GM12878 (cell line): ENCODE measurements around the gene KIFC1. TPM values are rescaled to one million over a fixed set of nuclear protein-coding genes. Genes with fewer than 3 reads are reported as not detected.

Experiments
- BHLHE40 ChIP-seq, 2 experiments: fragments of 450-650 bp in 1 of 2; IDR thresholded peaks; 2 replicates each; pipeline ENCODE4 v1.6.1; 2011 to 2017; ENCODE audit warnings: low read depth in 2 of 2, borderline replicate concordance in 1 of 2, improper control_type of control experiment in 1 of 2, low read length in 1 of 2, mild to moderate bottlenecking in 1 of 2
- CREB1 ChIP-seq: IDR thresholded peaks from 2 replicates; pipeline ENCODE4 v1.6.1; 2012; ENCODE audit warnings: low read depth, mild to moderate bottlenecking, inconsistent platforms
- EED ChIP-seq: sonication (generic); IDR thresholded peaks from 2 replicates; pipeline ENCODE4 v1.6.1; 2016; ENCODE audit warnings: antibody characterized with exemption, low read depth
- ETV6 ChIP-seq, 2 experiments: fragments of 450-650 bp in 1 of 2; IDR thresholded peaks in 1 of 2; conservative IDR thresholded peaks in 1 of 2; 2 replicates each; pipeline ENCODE4 v1.6.1; 2014; ENCODE audit warnings: antibody characterized with exemption in 1 of 2, borderline replicate concordance in 1 of 2, low read depth in 1 of 2, mild to moderate bottlenecking in 1 of 2, moderate library complexity in 1 of 2
- GABPA ChIP-seq: IDR thresholded peaks from 2 replicates; pipeline ENCODE4 v1.6.1; 2014; ENCODE audit warnings: antibody characterized with exemption, low read depth, mild to moderate bottlenecking, inconsistent platforms
- GATAD2B ChIP-seq: fragments of 450-650 bp; conservative IDR thresholded peaks from 2 replicates; pipeline ENCODE4 v1.6.1; 2017; ENCODE audit warnings: low read depth, mild to moderate bottlenecking, moderate library complexity
- JUNB ChIP-seq: IDR thresholded peaks from 2 replicates; pipeline ENCODE4 v1.6.1; 2016; ENCODE audit warnings: antibody characterized with exemption, mild to moderate bottlenecking
- MEF2B ChIP-seq: fragments of 450-650 bp; IDR thresholded peaks from 2 replicates; pipeline ENCODE4 v1.6.1; 2018; ENCODE audit warnings: mild to moderate bottlenecking, moderate library complexity; ENCODE audit not compliant: partially characterized antibody, poor library complexity, severe bottlenecking
- NFYB ChIP-seq: IDR thresholded peaks from 2 replicates; pipeline ENCODE4 v1.6.1; 2011; ENCODE audit warnings: low read depth, mild to moderate bottlenecking, low read length, improper control_type of control experiment, moderate library complexity; ENCODE audit not compliant: insufficient read depth
- PML ChIP-seq: IDR thresholded peaks from 2 replicates; pipeline ENCODE4 v1.6.1; 2012; ENCODE audit warnings: low read length, inconsistent platforms
- TBL1XR1 ChIP-seq: IDR thresholded peaks from 2 replicates; pipeline ENCODE4 v1.6.1; 2012; ENCODE audit warnings: low read depth, low read length, improper control_type of control experiment
- TCF7 ChIP-seq: IDR thresholded peaks from 2 replicates; pipeline ENCODE4 v1.6.1; 2014; ENCODE audit warnings: antibody characterized with exemption, borderline replicate concordance
- WRNIP1 ChIP-seq: IDR thresholded peaks from 2 replicates; pipeline ENCODE4 v1.6.1; 2011; ENCODE audit warnings: low read depth, low read length, improper control_type of control experiment, borderline replicate concordance
- polyA plus RNA-seq, 11 experiments: library from polyadenylated mRNA; depleted of rRNA in 4 of 11; unstranded in 6 of 11; stranded (reverse) in 5 of 11; fragments of >200 nt; fragmentation: Nextera tagmentation in 4 of 11; fragmentation: Illumina TruSeq in 1 of 11; extraction: Ambion mirVana in 4 of 11; extraction: Trizol in 1 of 11; gene quantifications; 1 replicate in 1 of 11; 2 replicates in 10 of 11; pipeline versions ENCODE4 v1.2.1 to v1.2.3, GENCODE V29; 2011 to 2016; ENCODE audit warnings: inconsistent platforms in 2 of 11, missing spikeins in 2 of 11, low read depth in 1 of 11
- total RNA-seq, 4 experiments: library from RNA; depleted of rRNA in 3 of 4; stranded (reverse); fragments of >200 nt in 3 of 4; fragmentation: Illumina TruSeq in 1 of 4; extraction: Trizol in 1 of 4; gene quantifications; 2 replicates each; pipeline versions ENCODE4 v1.2.1 to v1.2.3, GENCODE V29; 2013 to 2021
- TF ChIP-seq, protein P1 (sequence below), 3 experiments: IDR thresholded peaks in 2 of 3; conservative IDR thresholded peaks in 1 of 3; 2 replicates each; pipeline ENCODE4 v1.5.1; 2011; ENCODE audit warnings: low read depth in 3 of 3, low read length in 3 of 3, mild to moderate bottlenecking in 3 of 3, control low read depth in 2 of 3, moderate library complexity in 2 of 3, inconsistent platforms in 1 of 3, mixed read lengths in 1 of 3; ENCODE audit not compliant: control insufficient read depth in 2 of 3, insufficient read depth in 1 of 3; ENCODE audit errors: extremely low read depth in 1 of 3
- TF ChIP-seq, protein P2 (sequence below): IDR thresholded peaks from 2 replicates; pipeline ENCODE4 v1.6.1; 2011; ENCODE audit warnings: borderline replicate concordance, low read depth, mild to moderate bottlenecking, moderate library complexity, low read length; ENCODE audit not compliant: insufficient read depth, poor library complexity, severe bottlenecking
- TF ChIP-seq, protein P3 (sequence below): IDR thresholded peaks from 2 replicates; pipeline ENCODE4 v1.6.1; 2011; ENCODE audit warnings: low read depth, low read length, improper control_type of control experiment, borderline replicate concordance
- TF ChIP-seq, protein P4 (sequence below): fragments of 450-650 bp; IDR thresholded peaks from 2 replicates; pipeline ENCODE4 v1.6.1; 2017; ENCODE audit warnings: mild to moderate bottlenecking
- TF ChIP-seq, protein P5 (sequence below): fragments of 450-650 bp; conservative IDR thresholded peaks from 2 replicates; pipeline ENCODE4 v1.6.1; 2017; ENCODE audit warnings: mild to moderate bottlenecking, moderate library complexity
- TF ChIP-seq, protein P6 (sequence below): fragments of 450-650 bp; IDR thresholded peaks from 2 replicates; pipeline ENCODE4 v1.6.1; 2014; ENCODE audit warnings: mild to moderate bottlenecking

The KIFC1 gene
- total and polyA plus RNA-seq, 10 of the 15 experiments (the other 5 are each of a cell fraction or from before 2014, with no cell fraction given), result 1.8 to 87.4 (median 54.4) TPM

DNA sequence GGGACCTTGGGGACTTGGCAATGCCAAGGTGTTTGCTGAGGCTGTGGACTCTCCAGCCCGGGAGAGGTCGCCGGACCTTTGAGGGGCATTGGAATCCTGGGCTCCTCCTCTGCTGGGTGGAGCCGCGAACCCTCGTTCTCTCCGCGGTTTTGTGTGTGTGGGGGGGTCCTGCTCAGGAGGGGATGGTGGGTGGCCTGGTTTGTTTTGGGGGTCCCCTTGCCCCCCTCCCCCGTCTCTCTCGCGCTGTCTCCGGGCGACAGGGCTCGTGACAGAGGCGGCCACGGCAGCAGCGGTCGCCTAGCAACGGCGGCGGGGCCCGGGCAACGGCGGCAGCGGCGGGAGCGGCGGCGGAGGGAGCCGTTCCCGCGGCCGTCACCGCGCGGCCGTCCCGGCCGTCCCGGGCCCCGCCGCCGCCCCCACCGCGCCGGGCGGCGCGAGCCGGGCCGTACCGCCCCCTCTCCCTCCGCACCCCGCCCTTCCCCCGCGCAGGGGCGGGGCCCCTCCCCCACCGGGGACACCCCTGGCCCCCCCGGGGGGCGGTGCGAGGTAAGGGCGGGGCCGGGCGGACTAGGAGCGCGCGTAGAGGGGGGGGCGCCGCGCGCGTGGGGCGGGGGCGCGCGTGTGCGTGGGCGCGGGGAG is 36.1 kb downstream of the KIFC1 start (continued):
- no peak for TF ChIP-seq ETV6 (conservative IDR thresholded peaks at IDR 0.05 in 1 of 2, IDR thresholded peaks at IDR 0.05 in 1 of 2; ENCODE audit: borderline replicate concordance in 1 of 2, low read depth in 1 of 2)
- TF ChIP-seq, protein P1, sequence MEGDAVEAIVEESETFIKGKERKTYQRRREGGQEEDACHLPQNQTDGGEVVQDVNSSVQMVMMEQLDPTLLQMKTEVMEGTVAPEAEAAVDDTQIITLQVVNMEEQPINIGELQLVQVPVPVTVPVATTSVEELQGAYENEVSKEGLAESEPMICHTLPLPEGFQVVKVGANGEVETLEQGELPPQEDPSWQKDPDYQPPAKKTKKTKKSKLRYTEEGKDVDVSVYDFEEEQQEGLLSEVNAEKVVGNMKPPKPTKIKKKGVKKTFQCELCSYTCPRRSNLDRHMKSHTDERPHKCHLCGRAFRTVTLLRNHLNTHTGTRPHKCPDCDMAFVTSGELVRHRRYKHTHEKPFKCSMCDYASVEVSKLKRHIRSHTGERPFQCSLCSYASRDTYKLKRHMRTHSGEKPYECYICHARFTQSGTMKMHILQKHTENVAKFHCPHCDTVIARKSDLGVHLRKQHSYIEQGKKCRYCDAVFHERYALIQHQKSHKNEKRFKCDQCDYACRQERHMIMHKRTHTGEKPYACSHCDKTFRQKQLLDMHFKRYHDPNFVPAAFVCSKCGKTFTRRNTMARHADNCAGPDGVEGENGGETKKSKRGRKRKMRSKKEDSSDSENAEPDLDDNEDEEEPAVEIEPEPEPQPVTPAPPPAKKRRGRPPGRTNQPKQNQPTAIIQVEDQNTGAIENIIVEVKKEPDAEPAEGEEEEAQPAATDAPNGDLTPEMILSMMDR (IDR thresholded peaks at IDR 0.05 in 2 of 3, conservative IDR thresholded peaks at IDR 0.05 in 1 of 3; ENCODE audit: control insufficient read depth in 2 of 3, extremely low read depth in 1 of 3, insufficient read depth in 1 of 3, low read depth in 3 of 3, low read length in 3 of 3), result peak in 1 of 3 experiments; percentile 12; a peak in 2 of 6 replicates
- TF ChIP-seq MEF2B, result no peak
- no peak for TF ChIP-seq TBL1XR1
- no peak; the same call in 1 of the 2 replicates for TF ChIP-seq GATAD2B
- TF ChIP-seq, protein P2, sequence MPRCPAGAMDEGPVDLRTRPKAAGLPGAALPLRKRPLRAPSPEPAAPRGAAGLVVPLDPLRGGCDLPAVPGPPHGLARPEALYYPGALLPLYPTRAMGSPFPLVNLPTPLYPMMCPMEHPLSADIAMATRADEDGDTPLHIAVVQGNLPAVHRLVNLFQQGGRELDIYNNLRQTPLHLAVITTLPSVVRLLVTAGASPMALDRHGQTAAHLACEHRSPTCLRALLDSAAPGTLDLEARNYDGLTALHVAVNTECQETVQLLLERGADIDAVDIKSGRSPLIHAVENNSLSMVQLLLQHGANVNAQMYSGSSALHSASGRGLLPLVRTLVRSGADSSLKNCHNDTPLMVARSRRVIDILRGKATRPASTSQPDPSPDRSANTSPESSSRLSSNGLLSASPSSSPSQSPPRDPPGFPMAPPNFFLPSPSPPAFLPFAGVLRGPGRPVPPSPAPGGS, result no peak
- no peak for TF ChIP-seq NFYB
- TF ChIP-seq, protein P3, sequence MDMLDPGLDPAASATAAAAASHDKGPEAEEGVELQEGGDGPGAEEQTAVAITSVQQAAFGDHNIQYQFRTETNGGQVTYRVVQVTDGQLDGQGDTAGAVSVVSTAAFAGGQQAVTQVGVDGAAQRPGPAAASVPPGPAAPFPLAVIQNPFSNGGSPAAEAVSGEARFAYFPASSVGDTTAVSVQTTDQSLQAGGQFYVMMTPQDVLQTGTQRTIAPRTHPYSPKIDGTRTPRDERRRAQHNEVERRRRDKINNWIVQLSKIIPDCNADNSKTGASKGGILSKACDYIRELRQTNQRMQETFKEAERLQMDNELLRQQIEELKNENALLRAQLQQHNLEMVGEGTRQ, result no peak
- TF ChIP-seq TCF7, result no peak
- TF ChIP-seq, protein P4, sequence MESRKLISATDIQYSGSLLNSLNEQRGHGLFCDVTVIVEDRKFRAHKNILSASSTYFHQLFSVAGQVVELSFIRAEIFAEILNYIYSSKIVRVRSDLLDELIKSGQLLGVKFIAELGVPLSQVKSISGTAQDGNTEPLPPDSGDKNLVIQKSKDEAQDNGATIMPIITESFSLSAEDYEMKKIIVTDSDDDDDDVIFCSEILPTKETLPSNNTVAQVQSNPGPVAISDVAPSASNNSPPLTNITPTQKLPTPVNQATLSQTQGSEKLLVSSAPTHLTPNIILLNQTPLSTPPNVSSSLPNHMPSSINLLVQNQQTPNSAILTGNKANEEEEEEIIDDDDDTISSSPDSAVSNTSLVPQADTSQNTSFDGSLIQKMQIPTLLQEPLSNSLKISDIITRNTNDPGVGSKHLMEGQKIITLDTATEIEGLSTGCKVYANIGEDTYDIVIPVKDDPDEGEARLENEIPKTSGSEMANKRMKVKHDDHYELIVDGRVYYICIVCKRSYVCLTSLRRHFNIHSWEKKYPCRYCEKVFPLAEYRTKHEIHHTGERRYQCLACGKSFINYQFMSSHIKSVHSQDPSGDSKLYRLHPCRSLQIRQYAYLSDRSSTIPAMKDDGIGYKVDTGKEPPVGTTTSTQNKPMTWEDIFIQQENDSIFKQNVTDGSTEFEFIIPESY, result no peak
- no peak for TF ChIP-seq EED
- TF ChIP-seq CREB1, result 0 out of 2 replicates have a peak, but pooled peaks have one; percentile 2
- TF ChIP-seq, protein P5, sequence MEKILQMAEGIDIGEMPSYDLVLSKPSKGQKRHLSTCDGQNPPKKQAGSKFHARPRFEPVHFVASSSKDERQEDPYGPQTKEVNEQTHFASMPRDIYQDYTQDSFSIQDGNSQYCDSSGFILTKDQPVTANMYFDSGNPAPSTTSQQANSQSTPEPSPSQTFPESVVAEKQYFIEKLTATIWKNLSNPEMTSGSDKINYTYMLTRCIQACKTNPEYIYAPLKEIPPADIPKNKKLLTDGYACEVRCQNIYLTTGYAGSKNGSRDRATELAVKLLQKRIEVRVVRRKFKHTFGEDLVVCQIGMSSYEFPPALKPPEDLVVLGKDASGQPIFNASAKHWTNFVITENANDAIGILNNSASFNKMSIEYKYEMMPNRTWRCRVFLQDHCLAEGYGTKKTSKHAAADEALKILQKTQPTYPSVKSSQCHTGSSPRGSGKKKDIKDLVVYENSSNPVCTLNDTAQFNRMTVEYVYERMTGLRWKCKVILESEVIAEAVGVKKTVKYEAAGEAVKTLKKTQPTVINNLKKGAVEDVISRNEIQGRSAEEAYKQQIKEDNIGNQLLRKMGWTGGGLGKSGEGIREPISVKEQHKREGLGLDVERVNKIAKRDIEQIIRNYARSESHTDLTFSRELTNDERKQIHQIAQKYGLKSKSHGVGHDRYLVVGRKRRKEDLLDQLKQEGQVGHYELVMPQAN, result peak; percentile 81; the same call in 1 of the 2 replicates
- TF ChIP-seq BHLHE40 (IDR thresholded peaks at IDR 0.05; ENCODE audit: borderline replicate concordance in 1 of 2, low read depth in 2 of 2, low read length in 1 of 2), result peak; percentile 51 to 86; a peak in 3 of 4 replicates
- TF ChIP-seq JUNB, result no peak
- TF ChIP-seq, protein P6, sequence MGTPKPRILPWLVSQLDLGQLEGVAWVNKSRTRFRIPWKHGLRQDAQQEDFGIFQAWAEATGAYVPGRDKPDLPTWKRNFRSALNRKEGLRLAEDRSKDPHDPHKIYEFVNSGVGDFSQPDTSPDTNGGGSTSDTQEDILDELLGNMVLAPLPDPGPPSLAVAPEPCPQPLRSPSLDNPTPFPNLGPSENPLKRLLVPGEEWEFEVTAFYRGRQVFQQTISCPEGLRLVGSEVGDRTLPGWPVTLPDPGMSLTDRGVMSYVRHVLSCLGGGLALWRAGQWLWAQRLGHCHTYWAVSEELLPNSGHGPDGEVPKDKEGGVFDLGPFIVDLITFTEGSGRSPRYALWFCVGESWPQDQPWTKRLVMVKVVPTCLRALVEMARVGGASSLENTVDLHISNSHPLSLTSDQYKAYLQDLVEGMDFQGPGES, result no peak
- TF ChIP-seq WRNIP1, result no peak
- no peak for TF ChIP-seq PML
- TF ChIP-seq GABPA, result no peak
